ENCODE results near the gene ECI1. TPM values are rescaled to one million over a fixed set of nuclear protein-coding genes. Genes with fewer than 3 reads are reported as not detected.

Gene ECI1
- total RNA-seq, 4 donors from 2014 or later, result 74.0 to 137 (median 79.3) TPM

GRCh38 chr16:2190659-2191445 lies 60.5 kb downstream of the ECI1 start:
- TF ChIP-seq CTCF (IDR thresholded peaks at IDR 0.05 in 4 of 5, conservative IDR thresholded peaks at IDR 0.05 in 1 of 5) (no peak), POLR2A (IDR thresholded peaks at IDR 0.05) (no peak)
- no peaks in the 10 kb centered on the region for H3K36me3 ChIP-seq
- H3K27me3 ChIP-seq, result peaks cover 18 to 23% (median 23%) of the 10 kb centered on the region in 3 donors
- H3K27ac ChIP-seq, result no peak overlapping the region
- no peak for ATAC-seq
- in situ Hi-C loops (cut with MboI; ENCODE audit: low sequenced_read_pairs in 4 of 4), result no loop called here
- intact Hi-C loops (cut with DNase I; ENCODE audit: low total_unique reads), result no loop called here
- H3K9me3 ChIP-seq, result no peaks in the 10 kb centered on the region
- DNase-seq, result no peak
- peaks cover 7 to 9% of the 10 kb centered on the region in 2 donors for H3K4me1 ChIP-seq
- no peak overlapping the region for H3K4me3 ChIP-seq

- peaks cover 10 to 16% (median 16%) of the 10 kb centered on the region in 3 donors for H3K27me3 ChIP-seq
- no peaks in the 10 kb centered on the region for H3K36me3 ChIP-seq
- TF ChIP-seq POLR2A (IDR thresholded peaks at IDR 0.05) (no peak), CTCF (IDR thresholded peaks at IDR 0.05 in 4 of 5, conservative IDR thresholded peaks at IDR 0.05 in 1 of 5) (no peak)
- no peaks in the 10 kb centered on the region for H3K9me3 ChIP-seq
- H3K4me1 ChIP-seq, result peaks cover 0 to 2% of the 10 kb centered on the region in 2 donors
- no peak overlapping the region for H3K4me3 ChIP-seq
- no peak overlapping the region for H3K27ac ChIP-seq
- in situ Hi-C loops (cut with MboI; ENCODE audit: low sequenced_read_pairs in 4 of 4), result no loop called here
- DNase-seq (no peak), ATAC-seq (no peak)
- intact Hi-C loops (cut with DNase I; ENCODE audit: low total_unique reads), result no loop called here
Observed at GRCh38 chr16:2190002-2190658, 61.3 kb downstream of the ECI1 start.

MicroRNAs encoded within 50 kb of the gene (microRNA counts, 767-probe panel; counts per million panel counts)
- microRNA hsa-miR-940, result 356 to 448 counts per million in 2 donors

Small RNA genes lying within 50 kb of the gene (microRNA-seq; reads per million reads assigned to microRNA genes)
- 0 reads per million in 2 donors for gene MIR3677 (ENCODE audit: borderline replicate concordance in 2 of 2)
- gene MIR4717 (ENCODE audit: borderline replicate concordance in 2 of 2), result 0 reads per million in 2 donors

Other genes with a start within 250 kb of the ECI1 start
- gene ZNF598, start 241.8 kb downstream of the ECI1 start, total RNA-seq, result 10 to 100 TPM; 57.0 to 92.2 (median 75.4) TPM
- not detected for gene NPW, start 231.8 kb downstream of the ECI1 start, total RNA-seq
- gene NHERF2, start 224.7 kb downstream of the ECI1 start, total RNA-seq, result 10 to 100 TPM; 51.6 to 86.9 (median 74.4) TPM
- gene NTHL1, start 203.8 kb downstream of the ECI1 start, total RNA-seq, result 10 to 100 TPM in 1 of 4 donors, 1 to 10 TPM in 3; 3.5 to 13.6 (median 6.4) TPM
- 10 to 100 TPM; 44.5 to 62.7 (median 53.8) TPM for gene TSC2, start 203.6 kb downstream of the ECI1 start, total RNA-seq
- 100 to 1,000 TPM; 168 to 376 (median 339) TPM for gene PKD1, start 115.7 kb downstream of the ECI1 start, total RNA-seq
- 1 to 10 TPM in 2 of 4 donors, not detected in 2; 1.3 to 4.2 TPM for gene RAB26, start 103.0 kb downstream of the ECI1 start, total RNA-seq
- gene TRAF7, start 95.8 kb downstream of the ECI1 start, total RNA-seq, result 10 to 100 TPM; 39.5 to 71.4 (median 55.9) TPM
- gene CASKIN1, start 55.0 kb downstream of the ECI1 start, total RNA-seq, result under 1 TPM in 3 of 4 donors, not detected in 1; 0.07 to 0.51 (median 0.10) TPM
- 10 to 100 TPM; 40.3 to 77.0 (median 73.5) TPM for gene MLST8, start 46.1 kb downstream of the ECI1 start, total RNA-seq
- 1 to 10 TPM in 3 of 4 donors, under 1 TPM in 1; 0.15 to 2.2 (median 1.4) TPM for gene BRICD5, start 40.7 kb downstream of the ECI1 start, total RNA-seq
- gene PGP, start 36.7 kb downstream of the ECI1 start, total RNA-seq, result 10 to 100 TPM; 19.6 to 43.1 (median 25.6) TPM
- 10 to 100 TPM; 24.5 to 38.4 (median 27.0) TPM for gene E4F1, start 28.0 kb downstream of the ECI1 start, total RNA-seq
- gene DNASE1L2, start 15.1 kb downstream of the ECI1 start, total RNA-seq, result 1 to 10 TPM in 1 of 4 donors, under 1 TPM in 1, not detected in 2; 0.69 to 2.1 TPM
- gene RNPS1, start 16.5 kb upstream of the ECI1 start, total RNA-seq, result 100 to 1,000 TPM; 158 to 222 (median 172) TPM
- 10 to 100 TPM in 3 of 4 donors, 1 to 10 TPM in 1; 2.7 to 15.0 (median 10.9) TPM for gene ABCA3, start 89.1 kb upstream of the ECI1 start, total RNA-seq
- 1 to 10 TPM; 1.8 to 3.6 (median 2.4) TPM for gene CCNF, start 177.9 kb upstream of the ECI1 start, total RNA-seq
- under 1 TPM in 2 of 4 donors, not detected in 2; 0.33 to 0.91 TPM for gene TEDC2, start 208.5 kb upstream of the ECI1 start, total RNA-seq
- not detected for gene NTN3, start 219.7 kb upstream of the ECI1 start, total RNA-seq
- 10 to 100 TPM in 2 of 4 donors, 1 to 10 TPM in 2; 8.7 to 14.8 (median 9.9) TPM for gene TBC1D24, start 223.5 kb upstream of the ECI1 start, total RNA-seq

All from gastrocnemius medialis (tissue), 4 donors.